ENCODE results near the gene ZNF479. TPM values are rescaled to one million over a fixed set of nuclear protein-coding genes. Genes with fewer than 3 reads are reported as not detected.

Gene ZNF479
- total RNA-seq = not detected in 2 replicates

DNA sequence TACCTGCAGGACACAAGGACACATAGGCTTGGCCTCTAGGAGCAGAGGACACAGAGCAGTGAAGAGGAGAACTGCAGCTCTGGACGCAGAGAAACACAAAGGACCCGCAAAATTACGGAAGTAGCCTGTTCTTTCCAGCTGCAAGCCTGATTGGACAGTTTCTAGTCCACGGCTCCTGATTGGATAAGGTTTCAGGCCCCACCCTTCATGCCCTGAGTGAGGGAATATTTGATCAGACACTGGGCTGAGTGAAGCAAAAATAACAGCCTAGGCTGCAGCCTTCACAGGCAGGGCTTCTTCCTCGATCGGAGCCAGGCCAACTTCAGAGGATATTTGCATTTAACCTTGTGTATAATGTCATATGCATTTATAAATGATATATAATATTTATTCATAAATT, at the start of gene ZNF479:
TSS of gene ZNF479 (minus strand) at position 101 of the 400 bp plus-strand sequence. CDS start 112 bp downstream, outside the sequence.

